HUES48 (cell line): ENCODE data around the gene SMIM8.
"Not testable (repeated sequence)": the region's sequence is repeated elsewhere in the genome, so short reads cannot be mapped to it uniquely, and the experiment has no call there.

Source experiments
- H3K27ac ChIP-seq: one replicate; pipeline ENCODE4 v1.7.0; 2013; ENCODE audit warnings: low read depth, low read length, inconsistent platforms
- H3K27me3 ChIP-seq: 2 replicates; pipeline ENCODE4 v1.6.1; 2013; ENCODE audit warnings: mild to moderate bottlenecking, low read length; ENCODE audit not compliant: control insufficient read depth, insufficient read depth
- H3K36me3 ChIP-seq: 2 replicates; pipeline ENCODE4 v1.6.1; 2013; ENCODE audit warnings: low read length; ENCODE audit not compliant: control insufficient read depth, insufficient read depth
- H3K4me1 ChIP-seq: 2 replicates; pipeline ENCODE4 v1.6.1; 2013; ENCODE audit warnings: mild to moderate bottlenecking, low read length; ENCODE audit not compliant: control insufficient read depth, insufficient read depth
- H3K4me3 ChIP-seq: 2 replicates; pipeline ENCODE4 v1.5.1; 2013; ENCODE audit warnings: mild to moderate bottlenecking, low read depth, low read length
- H3K9ac ChIP-seq: 2 replicates; pipeline ENCODE4 v1.6.1; 2013; ENCODE audit warnings: mild to moderate bottlenecking, low read depth, low read length, moderate library complexity
- H3K9me3 ChIP-seq: 2 replicates; pipeline ENCODE4 v1.6.1; 2013; ENCODE audit warnings: low read length; ENCODE audit not compliant: control insufficient read depth, insufficient read depth

Gene SMIM8

DNA sequence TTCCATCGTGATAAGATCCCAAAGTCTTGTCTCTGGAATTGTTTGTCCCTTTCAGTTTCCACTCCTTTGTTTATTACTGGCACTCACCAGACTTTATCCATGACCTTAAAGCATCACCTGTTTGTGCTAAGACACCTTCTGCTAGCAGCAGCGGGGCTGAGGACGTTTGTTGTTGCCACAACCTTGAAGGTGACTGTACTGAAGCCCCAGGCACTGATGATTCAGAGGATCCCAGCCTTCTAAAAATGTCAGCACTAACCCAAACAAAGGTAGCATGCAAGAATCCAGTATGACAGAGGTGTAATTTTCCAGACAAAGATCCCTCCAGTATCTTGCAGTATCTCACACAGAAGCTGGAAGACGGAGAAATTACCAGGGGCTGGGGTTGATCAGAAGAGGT lies 28.9 kb upstream of the SMIM8 start:
- Histone ChIP-seq H3K36me3 (no peaks in the 10 kb centered on the region), H3K4me3 (no peak overlapping the region), H3K9me3 (no peaks in the 10 kb centered on the region), H3K4me1 (no peaks in the 10 kb centered on the region), H3K9ac (no peak overlapping the region), H3K27ac (no peak overlapping the region), H3K27me3 (no peaks in the 10 kb centered on the region)

DNA sequence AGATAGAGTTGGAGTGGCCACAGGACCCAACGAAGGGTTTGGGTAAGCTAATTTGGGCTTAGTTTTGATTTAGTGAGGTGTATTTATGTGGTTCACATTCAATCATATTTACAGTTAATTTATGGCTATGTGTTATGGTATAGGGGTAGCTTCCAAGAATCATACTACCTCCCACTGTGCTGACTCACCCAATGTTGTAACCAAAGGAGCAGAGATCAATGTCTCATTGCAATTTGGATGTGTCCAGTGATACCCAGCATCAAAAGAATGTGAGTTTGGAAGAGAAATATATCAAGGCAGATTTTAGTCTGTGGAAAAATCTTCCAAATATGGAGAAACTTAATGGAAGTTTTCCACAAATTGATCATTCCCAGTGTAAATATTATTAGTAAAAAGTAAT lies 25.3 kb upstream of the SMIM8 start:
- Histone ChIP-seq H3K4me1 (no peaks in the 10 kb centered on the region), H3K9me3 (peaks cover 3% of the 10 kb centered on the region; the same call in 1 of the 2 replicates), H3K36me3 (no peaks in the 10 kb centered on the region), H3K9ac (no peak overlapping the region), H3K4me3 (no peak overlapping the region), H3K27ac (no peak overlapping the region), H3K27me3 (no peaks in the 10 kb centered on the region)

DNA sequence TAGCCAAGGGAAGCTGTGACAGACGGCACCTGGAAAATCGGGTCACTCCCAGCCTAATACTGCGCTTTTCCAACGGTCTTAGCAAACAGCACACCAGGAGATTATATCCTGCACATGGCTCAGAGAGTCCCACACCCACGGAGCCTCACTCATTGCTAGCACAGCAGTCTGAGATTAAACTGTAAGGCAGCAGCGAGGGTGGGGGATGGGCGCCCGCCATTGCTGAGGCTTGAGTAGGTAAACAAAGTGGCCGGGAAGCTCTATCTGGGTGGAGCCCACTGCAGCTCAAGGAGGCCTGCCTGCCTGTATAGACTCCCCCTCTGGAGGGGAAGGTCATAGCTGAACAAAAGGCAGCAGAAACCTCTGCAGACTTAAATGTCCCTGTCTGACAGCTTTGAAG lies 21.1 kb upstream of the SMIM8 start:
- not testable (repeated sequence) for H3K27me3 ChIP-seq, H3K4me1 ChIP-seq, H3K4me3 ChIP-seq, H3K36me3 ChIP-seq, H3K27ac ChIP-seq, H3K9me3 ChIP-seq, H3K9ac ChIP-seq

DNA sequence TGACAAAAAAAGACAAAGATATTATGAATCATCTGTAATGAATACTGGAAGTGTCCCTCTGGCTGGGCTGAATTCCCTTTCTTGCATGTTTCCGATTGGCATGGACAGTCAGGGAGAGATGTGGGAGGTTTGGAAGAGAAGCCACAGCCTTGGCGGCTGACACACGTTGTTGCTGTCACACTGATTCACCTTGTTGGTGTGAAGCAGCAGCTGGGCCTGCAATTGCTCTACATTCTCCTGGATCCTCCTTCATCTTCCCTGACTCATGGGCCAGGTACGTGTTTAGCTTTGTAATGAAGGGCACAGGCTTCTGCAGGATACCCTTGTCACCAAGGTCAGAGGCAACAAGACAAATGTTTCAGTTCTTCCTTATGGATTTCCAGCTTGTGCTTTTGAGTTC lies 13.4 kb upstream of the SMIM8 start:
- Histone ChIP-seq H3K9me3 (no peaks in the 10 kb centered on the region), H3K4me1 (no peaks in the 10 kb centered on the region), H3K27ac (no peak overlapping the region), H3K27me3 (no peaks in the 10 kb centered on the region), H3K4me3 (no peak overlapping the region), H3K36me3 (no peaks in the 10 kb centered on the region), H3K9ac (no peak overlapping the region)

DNA sequence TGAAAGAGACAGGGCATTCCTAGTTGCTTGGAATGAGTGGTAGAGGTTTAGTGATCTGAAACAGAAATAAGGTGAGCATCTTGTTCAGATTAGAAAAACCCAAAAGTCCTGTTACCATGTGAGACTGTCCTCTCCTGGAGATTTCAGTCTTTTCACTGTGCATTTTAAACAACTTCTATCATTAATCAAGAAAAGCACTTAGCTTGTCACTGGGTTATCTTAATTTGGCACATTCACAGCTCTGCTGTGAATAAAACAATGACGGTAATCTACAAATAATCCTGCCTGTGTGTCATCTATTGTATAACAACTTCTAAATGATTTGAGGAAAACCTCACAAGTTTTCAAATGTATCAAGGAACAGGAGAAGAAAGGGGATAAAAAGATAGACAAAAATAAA lies 9.5 kb upstream of the SMIM8 start:
- no peak overlapping the region for H3K9ac ChIP-seq
- no peaks in the 10 kb centered on the region for H3K36me3 ChIP-seq
- no peaks in the 10 kb centered on the region for H3K4me1 ChIP-seq
- H3K27ac ChIP-seq: no peak overlapping the region
- H3K27me3 ChIP-seq: no peaks in the 10 kb centered on the region
- H3K4me3 ChIP-seq: no peak overlapping the region
- no peaks in the 10 kb centered on the region for H3K9me3 ChIP-seq

DNA sequence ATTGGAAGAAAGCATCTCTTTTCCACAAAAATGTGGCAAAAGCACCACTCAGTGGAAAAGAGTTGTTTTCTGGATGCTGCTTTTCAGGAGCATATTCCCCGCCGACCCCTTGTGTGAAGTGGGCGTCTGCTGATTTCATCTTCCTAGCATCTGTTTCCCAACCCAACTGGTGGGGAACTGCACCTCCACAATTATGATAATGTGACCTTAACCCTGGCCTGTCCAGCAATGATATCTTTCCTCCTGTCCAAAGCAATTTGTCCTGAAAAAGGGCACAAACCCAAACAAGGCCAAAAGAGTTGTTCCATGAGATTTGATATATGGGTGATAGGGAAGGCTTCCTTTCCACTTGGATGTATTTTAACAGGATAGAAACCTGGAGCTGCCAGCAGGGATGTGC lies 7.3 kb upstream of the SMIM8 start:
- H3K4me3 ChIP-seq: no peak overlapping the region
- H3K4me1 ChIP-seq: no peaks in the 10 kb centered on the region
- no peak overlapping the region for H3K27ac ChIP-seq
- H3K9me3 ChIP-seq: no peaks in the 10 kb centered on the region
- no peaks in the 10 kb centered on the region for H3K27me3 ChIP-seq
- no peaks in the 10 kb centered on the region for H3K36me3 ChIP-seq
- no peak overlapping the region for H3K9ac ChIP-seq

DNA sequence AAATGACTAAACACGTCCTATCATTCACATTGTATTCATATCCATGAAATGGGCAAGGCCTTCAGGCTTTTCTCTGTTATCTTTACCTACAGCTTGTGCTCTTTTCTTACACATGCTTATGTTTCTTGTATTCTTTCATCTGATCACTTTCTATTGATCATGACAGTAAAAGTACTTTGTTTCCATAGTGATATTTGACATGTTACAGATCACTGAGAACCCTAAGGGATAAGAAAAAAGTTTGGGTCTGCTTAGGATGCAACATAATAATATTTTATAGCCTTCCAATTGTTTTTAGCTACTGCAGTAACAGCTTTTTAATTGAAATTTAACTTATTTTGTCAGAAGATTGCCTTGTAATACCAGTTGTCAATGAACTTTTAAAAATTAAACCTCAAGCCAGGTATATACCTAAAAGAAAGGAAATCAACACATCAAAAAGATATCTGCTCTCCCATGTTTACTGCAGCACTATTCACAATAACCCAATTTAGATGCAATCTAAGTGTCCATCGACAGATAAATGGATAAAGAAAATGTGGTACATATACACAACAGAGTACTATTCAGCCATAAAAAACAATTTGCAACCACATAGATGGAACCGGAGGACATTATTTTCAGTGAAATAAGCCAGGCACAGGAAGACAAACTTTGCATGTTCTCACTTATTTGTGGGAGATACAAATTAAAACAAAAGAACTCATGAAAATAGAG lies 3.0 kb upstream of the SMIM8 start:
- no peak overlapping the region for H3K9ac ChIP-seq
- no peaks in the 10 kb centered on the region for H3K9me3 ChIP-seq
- H3K27ac ChIP-seq: no peak overlapping the region
- H3K36me3 ChIP-seq: no peaks in the 10 kb centered on the region
- H3K27me3 ChIP-seq: no peaks in the 10 kb centered on the region
- peaks cover 4% of the 10 kb centered on the region; the same call in 1 of the 2 replicates for H3K4me1 ChIP-seq
- H3K4me3 ChIP-seq: no peak overlapping the region

DNA sequence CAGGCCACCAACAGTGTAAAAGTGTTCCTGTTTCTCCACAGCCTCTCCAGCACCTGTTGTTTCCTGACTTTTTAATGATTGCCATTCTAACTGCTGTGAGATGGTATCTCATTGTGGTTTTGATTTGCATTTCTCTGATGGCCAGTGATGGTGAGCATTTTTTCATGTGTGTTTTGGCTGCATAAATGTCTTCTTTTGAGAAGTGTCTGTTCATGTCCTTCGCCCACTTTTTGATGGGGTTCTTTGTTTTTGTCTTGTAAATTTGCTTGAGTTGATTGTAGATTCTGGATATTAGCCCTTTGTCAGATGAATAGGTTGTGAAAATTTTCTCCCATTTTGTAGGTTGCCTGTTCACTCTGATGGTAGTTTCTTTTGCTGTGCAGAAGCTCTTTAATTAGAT lies 1.5 kb downstream of the SMIM8 start:
- not testable (repeated sequence) for H3K4me3 ChIP-seq, H3K4me1 ChIP-seq, H3K27ac ChIP-seq, H3K27me3 ChIP-seq, H3K36me3 ChIP-seq, H3K9ac ChIP-seq, H3K9me3 ChIP-seq

DNA sequence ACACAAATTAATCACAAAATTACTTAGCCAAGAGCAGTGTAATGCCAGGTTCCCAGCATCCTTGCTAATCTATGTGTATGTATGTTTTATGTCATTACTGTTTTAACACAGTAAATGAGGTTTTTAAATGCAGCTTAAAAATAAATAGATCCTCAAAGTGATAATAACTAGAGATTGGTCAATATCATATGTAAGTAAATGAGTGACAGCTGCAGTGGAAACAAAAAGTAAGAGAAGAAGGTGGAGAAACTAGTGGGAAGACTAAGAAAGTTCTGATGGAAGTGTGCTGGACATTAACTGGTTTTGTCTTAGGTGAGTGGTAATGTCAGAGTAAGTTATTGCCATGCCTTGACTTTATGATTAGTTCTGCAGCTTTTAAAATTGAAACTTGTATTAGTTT lies 8.6 kb downstream of the SMIM8 start:
- Histone ChIP-seq H3K4me3 (no peak overlapping the region), H3K9ac (no peak overlapping the region), H3K36me3 (no peaks in the 10 kb centered on the region), H3K27me3 (no peaks in the 10 kb centered on the region), H3K4me1 (peaks cover 10% of the 10 kb centered on the region), H3K9me3 (no peaks in the 10 kb centered on the region), H3K27ac (no peak overlapping the region)

DNA sequence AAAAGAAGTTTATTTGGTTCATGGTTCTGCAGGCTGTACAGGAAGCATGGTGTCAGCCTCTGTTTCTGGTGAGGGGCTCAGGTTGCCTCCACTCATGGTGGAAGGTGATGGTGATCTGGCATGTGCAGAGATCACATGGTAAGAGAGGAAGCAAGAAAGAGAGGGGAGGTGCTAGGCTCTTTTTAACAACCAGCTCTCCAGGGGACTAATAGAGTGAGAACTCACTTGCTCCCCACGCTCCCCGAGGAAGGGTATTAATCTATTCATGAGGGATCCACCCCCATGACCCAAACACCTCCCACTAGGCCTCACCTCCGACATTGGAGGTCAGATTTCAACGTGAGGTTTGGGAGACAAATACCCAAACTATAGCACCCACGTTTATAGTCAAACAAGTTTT lies 10.6 kb downstream of the SMIM8 start:
- Histone ChIP-seq H3K27me3 (no peaks in the 10 kb centered on the region), H3K4me1 (peaks cover 18% of the 10 kb centered on the region), H3K36me3 (no peaks in the 10 kb centered on the region), H3K9me3 (no peaks in the 10 kb centered on the region), H3K4me3 (no peak overlapping the region), H3K9ac (no peak overlapping the region), H3K27ac (no peak overlapping the region)

DNA sequence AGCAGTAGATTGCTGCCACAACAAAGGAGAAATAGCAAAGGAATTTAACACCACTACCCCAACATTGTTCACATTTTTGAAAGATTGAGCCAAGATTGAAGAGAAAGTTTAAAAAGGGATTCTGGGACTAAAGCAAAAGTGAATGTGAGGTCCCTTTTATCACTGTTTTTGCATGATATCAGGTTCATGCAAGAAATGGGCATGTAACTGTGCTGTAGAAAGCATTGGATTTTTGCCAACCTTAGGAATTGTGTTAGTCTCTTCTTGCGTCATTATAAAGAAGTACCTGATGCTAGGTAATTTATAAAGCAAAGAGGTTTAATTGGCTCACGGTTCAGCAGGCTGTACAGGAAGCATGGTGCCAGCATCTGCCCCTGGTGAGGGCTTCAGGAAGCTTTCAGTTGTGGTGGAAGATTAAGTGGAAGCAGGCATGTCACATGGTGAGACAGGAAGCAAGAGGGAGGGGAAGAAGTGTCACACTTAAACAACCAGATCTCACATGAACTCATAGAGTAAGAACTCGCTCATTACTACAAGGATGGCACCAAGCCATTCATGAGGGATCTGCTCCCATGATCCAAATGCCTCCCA lies 11.3 kb downstream of the SMIM8 start:
- no peak overlapping the region for H3K4me3 ChIP-seq
- no peak overlapping the region for H3K27ac ChIP-seq
- no peak overlapping the region for H3K9ac ChIP-seq
- no peaks in the 10 kb centered on the region for H3K27me3 ChIP-seq
- no peaks in the 10 kb centered on the region for H3K36me3 ChIP-seq
- H3K9me3 ChIP-seq: no peaks in the 10 kb centered on the region
- H3K4me1 ChIP-seq: peaks cover 18% of the 10 kb centered on the region
